ENCODE data around the gene RASGEF1C. TPM values are rescaled to one million over a fixed set of nuclear protein-coding genes. Genes with fewer than 3 reads are reported as not detected.
A peak's percentile ranks its signal among the peaks of the same experiment; 100 is the strongest.
"Not testable (repeated sequence)": the region's sequence is repeated elsewhere in the genome, so short reads cannot be mapped to it uniquely, and the experiment has no call there.

RASGEF1C gene
- polyA plus RNA-seq, 3 donors, result not detected

GRCh38 chr5:180090098-180090768 lies 118.8 kb downstream of the RASGEF1C start:
- Mint-ChIP-seq H3K4me3 (peak overlapping the region; percentile 84 to 92), H3K9me3 (peaks cover 0 to 4% (median 0%) of the 10 kb centered on the region in 7 donors), H3K27me3 (ENCODE audit: low read depth in 3 of 3) (peaks cover 6 to 14% (median 11%) of the 10 kb centered on the region in 3 donors), H3K36me3 (peaks cover 0 to 2% of the 10 kb centered on the region in 2 donors), H3K27ac (peak overlapping the region in 5 of 7 donors; percentile 53 to 82 (median 81)), H3K4me1 (peaks cover 31% of the 10 kb centered on the region)
- peak overlapping the region; percentile 73 for H3K4me2 ChIP-seq (replicated peaks; ENCODE audit: extremely low read depth, low read length, poor library complexity, severe bottlenecking)
- H3K9me3 ChIP-seq (replicated peaks in 1 of 2; ENCODE audit: control insufficient read depth in 1 of 2, insufficient read depth in 1 of 2, low read length in 2 of 2), result no peaks in the 10 kb centered on the region
- peak overlapping the region; percentile 90 for H2AFZ ChIP-seq (ENCODE audit: insufficient read depth, low read depth, low read length, poor library complexity, severe bottlenecking)
- no peaks in the 10 kb centered on the region for H3K79me2 ChIP-seq (ENCODE audit: insufficient read depth, low read length)
- H3K9ac ChIP-seq (ENCODE audit: insufficient read depth, low read length, poor library complexity, severe bottlenecking), result peak overlapping the region; percentile 60
- no peaks in the 10 kb centered on the region for H4K20me1 ChIP-seq (ENCODE audit: insufficient read depth, low read length)
- under 1% methylated on average over 50 of the region's 58 CpGs for WGBS (ENCODE audit: insufficient coverage)
- peak overlapping the region in 1 of 2 donors; percentile 41 for H3K27ac ChIP-seq (ENCODE audit: low read depth in 1 of 2, low read length in 2 of 2)
- H3K27me3 ChIP-seq (ENCODE audit: control insufficient read depth in 2 of 2, insufficient read depth in 2 of 2, low read length in 2 of 2), result peaks cover 0 to 3% of the 10 kb centered on the region in 2 donors
- H3K4me3 ChIP-seq (replicated peaks in 1 of 3; ENCODE audit: low read depth in 2 of 3, low read length in 3 of 3), result peak overlapping the region; percentile 7 to 77 (median 43)
- H3K36me3 ChIP-seq (replicated peaks in 1 of 2; ENCODE audit: control insufficient read depth in 1 of 2, insufficient read depth in 2 of 2, low read length in 2 of 2), result no peaks in the 10 kb centered on the region
- H3K4me1 ChIP-seq (ENCODE audit: control insufficient read depth in 1 of 2, insufficient read depth in 2 of 2, low read length in 2 of 2), result peaks cover 26 to 29% of the 10 kb centered on the region in 2 donors
- TF ChIP-seq, protein P1, sequence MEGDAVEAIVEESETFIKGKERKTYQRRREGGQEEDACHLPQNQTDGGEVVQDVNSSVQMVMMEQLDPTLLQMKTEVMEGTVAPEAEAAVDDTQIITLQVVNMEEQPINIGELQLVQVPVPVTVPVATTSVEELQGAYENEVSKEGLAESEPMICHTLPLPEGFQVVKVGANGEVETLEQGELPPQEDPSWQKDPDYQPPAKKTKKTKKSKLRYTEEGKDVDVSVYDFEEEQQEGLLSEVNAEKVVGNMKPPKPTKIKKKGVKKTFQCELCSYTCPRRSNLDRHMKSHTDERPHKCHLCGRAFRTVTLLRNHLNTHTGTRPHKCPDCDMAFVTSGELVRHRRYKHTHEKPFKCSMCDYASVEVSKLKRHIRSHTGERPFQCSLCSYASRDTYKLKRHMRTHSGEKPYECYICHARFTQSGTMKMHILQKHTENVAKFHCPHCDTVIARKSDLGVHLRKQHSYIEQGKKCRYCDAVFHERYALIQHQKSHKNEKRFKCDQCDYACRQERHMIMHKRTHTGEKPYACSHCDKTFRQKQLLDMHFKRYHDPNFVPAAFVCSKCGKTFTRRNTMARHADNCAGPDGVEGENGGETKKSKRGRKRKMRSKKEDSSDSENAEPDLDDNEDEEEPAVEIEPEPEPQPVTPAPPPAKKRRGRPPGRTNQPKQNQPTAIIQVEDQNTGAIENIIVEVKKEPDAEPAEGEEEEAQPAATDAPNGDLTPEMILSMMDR (IDR thresholded peaks at IDR 0.05), result peak; percentile 87
- intact Hi-C loops (cut with micrococcal nuclease), result no loop called here
- peak; percentile 64 to 72 (median 69) for DNase-seq

DNA sequence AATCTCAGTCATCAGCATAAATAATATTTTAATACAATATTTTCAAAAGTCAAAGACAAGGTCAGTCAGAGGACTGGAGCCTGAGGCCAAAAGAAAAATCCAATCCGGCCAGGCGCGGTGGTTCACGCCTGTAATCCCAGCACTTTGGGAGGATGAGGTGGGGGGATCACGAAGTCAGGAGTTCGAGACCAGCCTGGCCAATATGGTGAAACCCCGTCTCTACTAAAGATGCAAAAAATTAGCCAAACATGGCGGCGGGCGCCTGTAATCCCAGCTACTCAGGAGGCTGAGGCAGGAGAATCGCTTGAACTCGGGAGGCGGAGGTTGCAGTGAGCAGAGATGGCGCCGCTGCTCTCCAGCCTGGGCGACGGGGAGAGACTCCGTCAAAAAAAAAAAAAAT lies 119.4 kb downstream of the RASGEF1C start:
- H3K27ac ChIP-seq (ENCODE audit: low read depth in 1 of 2, low read length in 2 of 2); intact Hi-C loops (cut with micrococcal nuclease); H3K9me3 Mint-ChIP-seq; H3K27me3 ChIP-seq (ENCODE audit: control insufficient read depth in 2 of 2, insufficient read depth in 2 of 2, low read length in 2 of 2); H3K36me3 Mint-ChIP-seq; H4K20me1 ChIP-seq (ENCODE audit: insufficient read depth, low read length); H3K36me3 ChIP-seq (replicated peaks in 1 of 2; ENCODE audit: control insufficient read depth in 1 of 2, insufficient read depth in 2 of 2, low read length in 2 of 2); H3K79me2 ChIP-seq (ENCODE audit: insufficient read depth, low read length); DNase-seq; H3K9me3 ChIP-seq (replicated peaks in 1 of 2; ENCODE audit: control insufficient read depth in 1 of 2, insufficient read depth in 1 of 2, low read length in 2 of 2): not testable (repeated sequence)
- H3K4me3 ChIP-seq (replicated peaks in 1 of 3; ENCODE audit: low read depth in 2 of 3, low read length in 3 of 3), result peak overlapping the region in 1 of 3 experiments; percentile 77
- H3K4me1 ChIP-seq (ENCODE audit: control insufficient read depth in 1 of 2, insufficient read depth in 2 of 2, low read length in 2 of 2), result peaks cover 29 to 35% of the 10 kb centered on the region in 2 donors
- Mint-ChIP-seq H3K4me3 (peak overlapping the region in 1 of 2 donors; percentile 84), H3K4me1 (peaks cover 34% of the 10 kb centered on the region), H3K27me3 (ENCODE audit: low read depth in 3 of 3) (peaks cover 6 to 12% (median 11%) of the 10 kb centered on the region in 3 donors), H3K27ac (peak overlapping the region in 1 of 7 donors; percentile 53)
- peak overlapping the region; percentile 73 for H3K4me2 ChIP-seq (replicated peaks; ENCODE audit: extremely low read depth, low read length, poor library complexity, severe bottlenecking)
- peak overlapping the region; percentile 60 for H3K9ac ChIP-seq (ENCODE audit: insufficient read depth, low read length, poor library complexity, severe bottlenecking)
- WGBS (ENCODE audit: insufficient coverage), result no CpG with 5 or more reads among the region's 18 CpGs
- H2AFZ ChIP-seq (ENCODE audit: insufficient read depth, low read depth, low read length, poor library complexity, severe bottlenecking), result peak overlapping the region; percentile 90
